ENCODE data around the gene ABI3BP.

DNA sequence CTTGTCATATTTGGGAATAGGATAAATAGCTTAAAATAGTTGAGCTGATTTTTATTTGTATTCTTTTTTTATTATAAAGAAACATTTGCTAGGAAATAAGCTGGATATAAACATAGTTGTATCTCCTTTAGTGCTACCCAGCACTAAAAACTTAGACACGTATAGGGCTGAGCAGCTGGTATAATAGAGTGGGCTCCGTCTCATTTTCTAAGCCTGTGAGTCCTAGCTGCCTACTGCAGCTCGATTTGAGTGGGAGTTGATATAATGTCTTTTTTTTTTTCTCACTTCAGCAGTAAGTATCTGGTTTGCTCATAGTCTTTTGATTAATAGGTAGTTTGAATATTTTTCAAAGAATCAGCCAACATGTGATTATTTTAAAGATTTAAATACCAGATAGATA, 249.7 kb downstream of the ABI3BP start:
- no peak for TF ChIP-seq POLR2A (IDR thresholded peaks at IDR 0.05)
- TF ChIP-seq, protein P1, sequence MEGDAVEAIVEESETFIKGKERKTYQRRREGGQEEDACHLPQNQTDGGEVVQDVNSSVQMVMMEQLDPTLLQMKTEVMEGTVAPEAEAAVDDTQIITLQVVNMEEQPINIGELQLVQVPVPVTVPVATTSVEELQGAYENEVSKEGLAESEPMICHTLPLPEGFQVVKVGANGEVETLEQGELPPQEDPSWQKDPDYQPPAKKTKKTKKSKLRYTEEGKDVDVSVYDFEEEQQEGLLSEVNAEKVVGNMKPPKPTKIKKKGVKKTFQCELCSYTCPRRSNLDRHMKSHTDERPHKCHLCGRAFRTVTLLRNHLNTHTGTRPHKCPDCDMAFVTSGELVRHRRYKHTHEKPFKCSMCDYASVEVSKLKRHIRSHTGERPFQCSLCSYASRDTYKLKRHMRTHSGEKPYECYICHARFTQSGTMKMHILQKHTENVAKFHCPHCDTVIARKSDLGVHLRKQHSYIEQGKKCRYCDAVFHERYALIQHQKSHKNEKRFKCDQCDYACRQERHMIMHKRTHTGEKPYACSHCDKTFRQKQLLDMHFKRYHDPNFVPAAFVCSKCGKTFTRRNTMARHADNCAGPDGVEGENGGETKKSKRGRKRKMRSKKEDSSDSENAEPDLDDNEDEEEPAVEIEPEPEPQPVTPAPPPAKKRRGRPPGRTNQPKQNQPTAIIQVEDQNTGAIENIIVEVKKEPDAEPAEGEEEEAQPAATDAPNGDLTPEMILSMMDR (IDR thresholded peaks at IDR 0.05), result no peak
